Pons (tissue), 1 donor: ENCODE results near the gene FAHD2A.
A peak's percentile ranks its signal among the peaks of the same experiment; 100 is the strongest.
"Not testable (repeated sequence)": the region's sequence is repeated elsewhere in the genome, so short reads cannot be mapped to it uniquely, and the experiment has no call there.

Experiments
- DNase-seq: peaks from one replicate; pipeline ENCODE4 v3.0.0-alpha.2; 2016; ENCODE audit warnings: low spot score

The FAHD2A gene

GRCh38 chr2:95390881-95391321 lies 11.6 kb upstream of the FAHD2A start:
- no peak for DNase-seq

GRCh38 chr2:95391641-95392310 lies 10.7 kb upstream of the FAHD2A start:
- no peak for DNase-seq

GRCh38 chr2:95392320-95392719 lies 10.2 kb upstream of the FAHD2A start:
- no peak for DNase-seq

- no peak for DNase-seq
Measured at GRCh38 chr2:95392730-95393455, 9.6 kb upstream of the FAHD2A start.

- no peak for DNase-seq
Measured at GRCh38 chr2:95393901-95394300, 8.6 kb upstream of the FAHD2A start.

- no peak for DNase-seq
Measured at GRCh38 chr2:95399061-95399460, 3.4 kb upstream of the FAHD2A start.

- DNase-seq: no peak
Measured at GRCh38 chr2:95401480-95401879, 1.0 kb upstream of the FAHD2A start.

GRCh38 chr2:95402004-95402369 lies 521 bp upstream of the FAHD2A start:
- not testable (repeated sequence) for DNase-seq

- peak; percentile 52 for DNase-seq
Measured at GRCh38 chr2:95403204-95403721, 755 bp downstream of the FAHD2A start.

- DNase-seq: not testable (repeated sequence)
Measured at GRCh38 chr2:95403824-95404223, 1.3 kb downstream of the FAHD2A start.

GRCh38 chr2:95404676-95405075 lies 2.2 kb downstream of the FAHD2A start:
- not testable (repeated sequence) for DNase-seq

- not testable (repeated sequence) for DNase-seq
Measured at GRCh38 chr2:95411239-95411638, 8.7 kb downstream of the FAHD2A start.

GRCh38 chr2:95414015-95414594 lies 11.6 kb downstream of the FAHD2A start:
- DNase-seq: peak; percentile 78

GRCh38 chr2:95415138-95415537 lies 12.6 kb downstream of the FAHD2A start:
- DNase-seq: not testable (repeated sequence)

- not testable (repeated sequence) for DNase-seq
Measured at GRCh38 chr2:95415561-95415960, 13.1 kb downstream of the FAHD2A start.

- not testable (repeated sequence) for DNase-seq
Measured at GRCh38 chr2:95427196-95427867, 24.8 kb downstream of the FAHD2A start.

- DNase-seq: not testable (repeated sequence)
Measured at GRCh38 chr2:95429748-95430467, 27.4 kb downstream of the FAHD2A start.

GRCh38 chr2:95433373-95433772 lies 30.9 kb downstream of the FAHD2A start:
- not testable (repeated sequence) for DNase-seq

- DNase-seq: not testable (repeated sequence)
Measured at GRCh38 chr2:95433973-95434372, 31.5 kb downstream of the FAHD2A start.

GRCh38 chr2:95434507-95435076 lies 32.1 kb downstream of the FAHD2A start:
- DNase-seq: not testable (repeated sequence)
